IMR-90 (cell line): Measurements from ENCODE around the gene H19. TPM values are rescaled to one million over a fixed set of nuclear protein-coding genes. Genes with fewer than 3 reads are reported as not detected.

Source experiments
- ATAC-seq: fragments of 200-7000 bp; cut with Tn5 transposase; 2 replicates; pipeline ENCODE4 v1.9.1; 2020; ENCODE audit warnings: low read depth, mild to moderate bottlenecking, moderate library complexity
- BruUV-seq: library from RNA; stranded (reverse); fragments of 400-500 nt; replicated peaks from 2 replicates; lab custom pipeline; 2021; lab: Mats Ljungman, UMichigan
- CTCF ChIA-PET: fragments of 300-600 bp; formaldehyde crosslinking; extraction: SDS; loops from one replicate; lab custom pipeline; 2021; ENCODE audit warnings: antibody characterized with exemption; lab: Yijun Ruan, JAX
- POLR2A ChIA-PET: fragments of 300-600 bp; sonication (Branson Sonifier 250); formaldehyde crosslinking; loops from one replicate; lab custom pipeline; 2022; ENCODE audit warnings: antibody characterized with exemption; ENCODE audit not compliant: unreplicated experiment; lab: Charles Lee
- DNase-seq: peaks from one replicate; pipeline ENCODE4 v3.0.0; 2013
- H2AFZ ChIP-seq: replicated peaks from 2 replicates; pipeline ENCODE3; 2013; ENCODE audit warnings: low read length, mild to moderate bottlenecking; ENCODE audit not compliant: poor library complexity
- H2AK5ac ChIP-seq: 2 replicates; pipeline ENCODE4 v1.6.1; 2013; ENCODE audit warnings: low read depth, low read length, inconsistent platforms
- H2AK9ac ChIP-seq: replicated peaks from 2 replicates; pipeline ENCODE3; 2013; ENCODE audit warnings: mild to moderate bottlenecking, low read depth, low read length, moderate library complexity; ENCODE audit not compliant: poor library complexity
- H2BK120ac ChIP-seq: 2 replicates; pipeline ENCODE4 v1.6.1; 2013; ENCODE audit warnings: low read depth, low read length, inconsistent platforms
- H2BK15ac ChIP-seq: 3 replicates; pipeline ENCODE4 v1.6.1; 2013; ENCODE audit warnings: low read depth, low read length, inconsistent platforms
- H2BK20ac ChIP-seq: 2 replicates; pipeline ENCODE4 v1.6.1; 2013; ENCODE audit warnings: low read depth, mild to moderate bottlenecking, inconsistent platforms, low read length, moderate library complexity
- H2BK5ac ChIP-seq: 2 replicates; pipeline ENCODE4 v1.6.1; 2013; ENCODE audit warnings: mild to moderate bottlenecking, low read depth, low read length, inconsistent platforms; ENCODE audit not compliant: poor library complexity, severe bottlenecking
- H3K14ac ChIP-seq: replicated peaks from 2 replicates; pipeline ENCODE4 v1.6.1; 2013; ENCODE audit warnings: low read depth, low read length, inconsistent platforms
- H3K18ac ChIP-seq: 2 replicates; pipeline ENCODE4 v1.6.1; 2013; ENCODE audit warnings: low read depth, low read length, control low read depth
- H3K23ac ChIP-seq: 2 replicates; pipeline ENCODE4 v1.6.1; 2013; ENCODE audit warnings: low read depth, low read length, inconsistent platforms
- H3K27ac ChIP-seq: 2 replicates; pipeline ENCODE4 v1.5.1; 2013; ENCODE audit warnings: mild to moderate bottlenecking, control low read depth, low read length; ENCODE audit not compliant: insufficient read depth
- H3K27me3 ChIP-seq: 2 replicates; pipeline ENCODE4 v1.6.1; 2013; ENCODE audit warnings: low read length; ENCODE audit not compliant: control insufficient read depth, insufficient read depth
- H3K36me3 ChIP-seq: 2 replicates; pipeline ENCODE4 v1.6.1; 2013; ENCODE audit warnings: low read length, mixed read lengths; ENCODE audit not compliant: control insufficient read depth, insufficient read depth
- H3K4ac ChIP-seq: 2 replicates; pipeline ENCODE4 v1.6.1; 2013; ENCODE audit warnings: low read depth, low read length, inconsistent platforms
- H3K4me1 ChIP-seq: 2 replicates; pipeline ENCODE4 v1.6.1; 2013; ENCODE audit warnings: low read length, mixed read lengths; ENCODE audit not compliant: control insufficient read depth, insufficient read depth
- H3K4me2 ChIP-seq: 2 replicates; pipeline ENCODE4 v1.6.1; 2013; ENCODE audit warnings: low read depth, mild to moderate bottlenecking, control low read depth, low read length, moderate library complexity
- H3K4me3 ChIP-seq: 2 replicates; pipeline ENCODE4 v1.5.1; 2013; ENCODE audit warnings: low read depth, mild to moderate bottlenecking, control low read depth, low read length, moderate library complexity; ENCODE audit not compliant: insufficient read depth
- H3K56ac ChIP-seq: 2 replicates; pipeline ENCODE4 v1.6.1; 2013; ENCODE audit warnings: low read length, inconsistent platforms; ENCODE audit not compliant: insufficient read depth; ENCODE audit errors: extremely low read depth
- H3K79me1 ChIP-seq, 2 experiments: 2 replicates each; pipeline ENCODE4 v1.6.1; 2013; ENCODE audit warnings: low read length in 2 of 2, inconsistent platforms in 1 of 2, low read depth in 1 of 2
- H3K9ac ChIP-seq: 2 replicates; pipeline ENCODE4 v1.6.1; 2013; ENCODE audit warnings: low read depth, low read length, control low read depth
- H3K9me1 ChIP-seq: 2 replicates; pipeline ENCODE4 v1.6.1; 2013; ENCODE audit warnings: low read length, inconsistent platforms; ENCODE audit not compliant: insufficient read depth
- H3K9me3 ChIP-seq: 2 replicates; pipeline ENCODE4 v1.6.1; 2013; ENCODE audit warnings: low read length; ENCODE audit not compliant: control insufficient read depth, insufficient read depth
- H4K20me1 ChIP-seq: 2 replicates; pipeline ENCODE4 v1.6.1; 2013; ENCODE audit warnings: low read length, inconsistent platforms; ENCODE audit not compliant: insufficient read depth
- H4K5ac ChIP-seq: 2 replicates; pipeline ENCODE4 v1.6.1; 2013; ENCODE audit warnings: mild to moderate bottlenecking, low read depth, low read length, control low read depth
- H4K8ac ChIP-seq, 2 experiments: 2 replicates each; pipeline ENCODE4 v1.6.1; 2013; ENCODE audit warnings: low read depth in 2 of 2, low read length in 2 of 2, control low read depth in 1 of 2, inconsistent platforms in 1 of 2
- H4K91ac ChIP-seq: 2 replicates; pipeline ENCODE4 v1.6.1; 2013; ENCODE audit warnings: low read depth, low read length, inconsistent platforms; ENCODE audit not compliant: insufficient read depth
- CEBPB ChIP-seq: IDR thresholded peaks from 2 replicates; pipeline ENCODE4 v1.6.1; 2012; ENCODE audit warnings: low read depth, low read length, improper control_type of control experiment
- CTCF ChIP-seq: conservative IDR thresholded peaks from 2 replicates; pipeline ENCODE4 v1.5.1; 2012; ENCODE audit warnings: mild to moderate bottlenecking, low read depth, low read length, improper control_type of control experiment
- ELK1 ChIP-seq: fragments of 150-350 bp; IDR thresholded peaks from 2 replicates; pipeline ENCODE4 v1.6.1; 2016; ENCODE audit warnings: low read depth, mild to moderate bottlenecking, low read length, moderate library complexity, borderline replicate concordance
- FOS ChIP-seq: fragments of 150-350 bp; IDR thresholded peaks from 2 replicates; pipeline ENCODE4 v1.6.1; 2016; ENCODE audit warnings: low read depth, low read length
- MAZ ChIP-seq: IDR thresholded peaks from 2 replicates; pipeline ENCODE4 v1.6.1; 2012; ENCODE audit warnings: low read depth, mild to moderate bottlenecking, low read length, improper control_type of control experiment, moderate library complexity, borderline replicate concordance
- MXI1 ChIP-seq: IDR thresholded peaks from 2 replicates; pipeline ENCODE4 v1.6.1; 2012; ENCODE audit warnings: low read depth, mild to moderate bottlenecking, low read length, moderate library complexity, borderline replicate concordance
- NFE2L2 ChIP-seq: fragments of 150-350 bp; IDR thresholded peaks from 2 replicates; pipeline ENCODE4 v1.6.1; 2016; ENCODE audit warnings: low read depth, mild to moderate bottlenecking, low read length
- POLR2A ChIP-seq: IDR thresholded peaks from 2 replicates; pipeline ENCODE4 v1.6.1; 2012; ENCODE audit warnings: mild to moderate bottlenecking, low read depth, low read length
- RAD21 ChIP-seq: IDR thresholded peaks from 2 replicates; pipeline ENCODE4 v1.6.1; 2012; ENCODE audit warnings: low read length, improper control_type of control experiment
- RCOR1 ChIP-seq: IDR thresholded peaks from 2 replicates; pipeline ENCODE4 v1.6.1; 2012; ENCODE audit warnings: mild to moderate bottlenecking, low read length, improper control_type of control experiment; ENCODE audit not compliant: insufficient replicate concordance
- RFX5 ChIP-seq: IDR thresholded peaks from 2 replicates; pipeline ENCODE4 v1.8.0; 2012; ENCODE audit warnings: low read depth, mild to moderate bottlenecking, low read length, moderate library complexity
- SMC3 ChIP-seq: fragments of 150-350 bp; IDR thresholded peaks from 2 replicates; pipeline ENCODE4 v1.6.1; 2016; ENCODE audit warnings: low read depth, mild to moderate bottlenecking, antibody characterized with exemption, low read length, moderate library complexity
- USF2 ChIP-seq: fragments of 150-350 bp; IDR thresholded peaks from 2 replicates; pipeline ENCODE4 v1.6.1; 2017; ENCODE audit warnings: mild to moderate bottlenecking, antibody characterized with exemption, low read length, low read depth
- WGBS, 2 experiments: methylation state at CpG; one replicate each; pipeline versions ENCODE4 v1.1.5 to v1.1.7; 2013; ENCODE audit warnings: missing lambda C conversion rate in 2 of 2; ENCODE audit not compliant: insufficient read length in 1 of 2; ENCODE audit errors: extremely low coverage in 2 of 2; 5-methylcytosine and 5-hydroxymethylcytosine counted together
- dilution Hi-C: fragments of 300-500 bp; cut with HindIII; formaldehyde crosslinking; loops from one replicate; pipeline ENCODE4 v1.14.3; 2018; ENCODE audit warnings: low sequenced_read_pairs; ENCODE audit not compliant: unreplicated experiment
- in situ Hi-C: fragments of 300-500 bp; cut with MboI; formaldehyde crosslinking; loops from 3 replicates; pipeline ENCODE4 v1.14.3; 2019; ENCODE audit warnings: low sequenced_read_pairs, inconsistent platforms, mixed read lengths
- intact Hi-C: fragments of 100-400 bp; cut with micrococcal nuclease; formaldehyde crosslinking; loops from 2 replicates; pipeline ENCODE4 v1.10.0; 2022
- polyA plus RNA-seq, 3 experiments: library from polyadenylated mRNA; depleted of rRNA; stranded (reverse); fragments of >200 nt; gene quantifications; 2 replicates each; pipeline ENCODE4 v1.2.3, GENCODE V29; 2012; ENCODE audit warnings: low replicate concordance in 1 of 3
- total RNA-seq: library from RNA; depleted of rRNA; stranded (reverse); fragments of >200 nt; gene quantifications from 2 replicates; pipeline ENCODE4 v1.2.3, GENCODE V29; 2012

H19 gene
- total and polyA plus RNA-seq, 2 of the 4 experiments (the other 2 are of a cell fraction): 0.41 TPM; not detected in 1

DNA sequence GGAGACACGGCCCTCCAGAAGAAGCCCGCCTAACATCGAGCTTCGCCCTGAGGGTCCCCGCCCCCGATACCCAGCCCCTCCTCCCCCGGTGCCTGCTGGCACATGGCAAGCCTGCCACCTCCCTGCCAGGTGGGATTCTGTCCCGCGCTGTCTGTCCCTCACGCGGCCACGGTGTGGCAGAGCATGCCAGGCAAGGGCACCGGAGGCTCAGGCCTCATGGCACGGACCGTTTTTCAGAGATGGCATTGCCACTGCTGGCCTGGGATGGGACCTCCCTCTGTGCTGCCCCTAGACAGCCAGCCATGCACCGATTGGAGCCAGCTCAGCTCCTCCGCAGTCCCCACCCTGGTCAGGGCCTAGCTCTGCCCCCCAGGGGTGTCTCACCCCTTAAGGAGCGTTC lies 31.1 kb downstream of the H19 start:
- ChIA-PET CTCF (no interaction called here), POLR2A (no interaction called here)
- Histone ChIP-seq H3K9ac (no peak overlapping the region), H2BK20ac (no peak overlapping the region), H4K5ac (no peak overlapping the region), H3K23ac (no peak overlapping the region), H3K79me1 (no peaks in the 10 kb centered on the region), H3K14ac (no peak overlapping the region), H2BK5ac (no peak overlapping the region), H2BK15ac (no peak overlapping the region), H3K4ac (no peak overlapping the region), H2BK120ac (no peak overlapping the region), H3K9me1 (no peaks in the 10 kb centered on the region), H2AK5ac (no peak overlapping the region), H4K8ac (no peak overlapping the region), H3K18ac (no peak overlapping the region), H4K20me1 (no peaks in the 10 kb centered on the region), H3K4me1 (no peaks in the 10 kb centered on the region), H3K9me3 (no peaks in the 10 kb centered on the region), H2AK9ac (no peak overlapping the region), H4K91ac (no peak overlapping the region), H3K27me3 (no peaks in the 10 kb centered on the region), H3K56ac (no peak overlapping the region), H3K4me3 (no peak overlapping the region), H3K27ac (no peak overlapping the region), H3K36me3 (no peaks in the 10 kb centered on the region), H3K4me2 (no peak overlapping the region), H2AFZ (no peak overlapping the region)
- dilution Hi-C loops: no loop called here
- no peak for DNase-seq
- intact Hi-C loops: no loop called here
- whole genome bisulfite sequencing, 2 experiments: no CpG with 5 or more reads among the region's 18 CpGs
- in situ Hi-C loops: no loop called here
- TF ChIP-seq ELK1 (no peak), CTCF (no peak), RCOR1 (no peak), POLR2A (no peak), SMC3 (no peak), NFE2L2 (no peak), RFX5 (no peak), USF2 (no peak), CEBPB (no peak), FOS (no peak), MAZ (no peak), MXI1 (no peak), RAD21 (no peak)
- no TSS peak for BruUV-seq
- ATAC-seq: no peak
